Measurements from ENCODE around the gene ELF1. TPM values are rescaled to one million over a fixed set of nuclear protein-coding genes. Genes with fewer than 3 reads are reported as not detected.
A peak's percentile ranks its signal among the peaks of the same experiment; 100 is the strongest.

The ELF1 gene
- total RNA-seq, 4 donors from 2014 or later: 54.6 to 118 (median 98.6) TPM

DNA sequence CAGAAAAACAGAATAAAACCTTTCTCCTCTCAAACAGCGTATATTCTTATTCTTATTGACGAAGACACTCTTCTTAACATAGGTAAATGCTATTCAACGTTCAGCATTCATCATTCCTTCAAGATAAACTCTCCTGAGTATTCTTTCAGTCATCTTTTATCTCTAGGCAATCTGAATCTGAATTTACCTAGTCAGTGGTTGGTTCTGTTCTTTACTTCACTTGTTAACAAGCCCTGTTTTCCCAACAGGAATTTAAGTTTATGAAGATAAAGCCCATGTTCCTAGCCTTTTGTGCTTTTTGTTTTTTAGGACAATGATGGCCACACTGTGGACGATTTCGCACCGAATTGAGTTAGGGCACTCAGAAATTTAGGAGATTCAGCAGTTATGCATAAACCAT is 3.2 kb downstream of the ELF1 start:
- 83 to 84% methylated on average over 6 of the region's 6 CpGs for WGBS, 2 donors
- Histone ChIP-seq H3K9me3 (no peaks in the 10 kb centered on the region), H3K4me3 (no peak overlapping the region), H3K36me3 (no peaks in the 10 kb centered on the region), H3K4me1 (peaks cover 0 to 71% (median 11%) of the 10 kb centered on the region in 4 donors), H3K27ac (peak overlapping the region in 2 of 4 donors; percentile 11 to 21), H3K27me3 (peaks cover 0 to 2% of the 10 kb centered on the region in 2 donors)
- no peak for TF ChIP-seq POLR2A (IDR thresholded peaks at IDR 0.05)
- TF ChIP-seq CTCF (IDR thresholded peaks at IDR 0.05): no peak
- no peak for TF ChIP-seq EP300 (IDR thresholded peaks at IDR 0.05)
- no peak for DNase-seq (ENCODE audit: low spot score in 2 of 2)

- 86 to 88% methylated on average over 2 of the region's 2 CpGs for WGBS, 2 donors
- H3K9me3 ChIP-seq: no peaks in the 10 kb centered on the region
- DNase-seq (ENCODE audit: low spot score in 2 of 2): no peak
- no peak for TF ChIP-seq POLR2A (IDR thresholded peaks at IDR 0.05)
- no peaks in the 10 kb centered on the region for H3K36me3 ChIP-seq
- no peak overlapping the region for H3K4me3 ChIP-seq
- no peak overlapping the region for H3K27ac ChIP-seq
- H3K27me3 ChIP-seq: no peaks in the 10 kb centered on the region
- peaks cover 0 to 57% (median 2%) of the 10 kb centered on the region in 4 donors for H3K4me1 ChIP-seq
These were observed 5.3 kb downstream of the ELF1 start for GRCh38 chr13:41013835-41014234.

DNA sequence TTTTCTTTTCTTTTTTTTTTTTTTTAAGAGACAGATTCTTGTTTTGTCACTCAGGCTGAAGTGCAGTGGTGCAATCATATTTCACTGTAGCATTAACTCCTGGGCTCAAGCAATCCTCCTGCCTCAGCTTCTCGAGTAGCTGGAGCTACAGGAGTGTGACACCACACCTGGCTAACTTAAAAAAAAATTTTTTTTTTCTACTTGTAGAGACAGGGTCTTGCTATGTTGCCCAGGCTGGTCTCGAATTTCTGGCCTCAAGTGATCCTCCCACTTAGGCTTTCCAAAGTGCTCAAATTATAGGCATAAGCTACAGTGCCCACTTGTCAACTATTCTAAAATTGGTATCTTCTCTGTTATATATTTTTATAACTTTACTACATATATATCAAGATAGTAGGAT is 6.6 kb downstream of the ELF1 start:
- Histone ChIP-seq H3K27ac (no peak overlapping the region), H3K9me3 (no peaks in the 10 kb centered on the region), H3K36me3 (no peaks in the 10 kb centered on the region), H3K27me3 (no peaks in the 10 kb centered on the region), H3K4me3 (no peak overlapping the region), H3K4me1 (peaks cover 0 to 53% (median 6%) of the 10 kb centered on the region in 4 donors)
- 93 to 94% methylated on average over 2 of the region's 2 CpGs for WGBS, 2 donors
- no peak for DNase-seq (ENCODE audit: low spot score in 2 of 2)
- TF ChIP-seq EP300 (IDR thresholded peaks at IDR 0.05) (no peak), CTCF (IDR thresholded peaks at IDR 0.05) (no peak), POLR2A (IDR thresholded peaks at IDR 0.05) (no peak)

- Histone ChIP-seq H3K27me3 (no peaks in the 10 kb centered on the region), H3K4me3 (no peak overlapping the region), H3K36me3 (no peaks in the 10 kb centered on the region), H3K9me3 (no peaks in the 10 kb centered on the region), H3K27ac (no peak overlapping the region), H3K4me1 (peaks cover 0 to 48% (median 9%) of the 10 kb centered on the region in 4 donors)
- WGBS, 2 donors: 74 to 90% methylated on average over 4 of the region's 4 CpGs
- DNase-seq (ENCODE audit: low spot score in 2 of 2): no peak
- TF ChIP-seq POLR2A (IDR thresholded peaks at IDR 0.05) (no peak), CTCF (IDR thresholded peaks at IDR 0.05) (no peak), EP300 (IDR thresholded peaks at IDR 0.05) (no peak)
These were observed 7.6 kb downstream of the ELF1 start for GRCh38 chr13:41011382-41011956.

- WGBS, 2 donors: 84 to 90% methylated on average over 2 of the region's 2 CpGs
- DNase-seq (ENCODE audit: low spot score in 2 of 2): no peak
- no peak overlapping the region for H3K4me3 ChIP-seq
- peaks cover 0 to 43% (median 20%) of the 10 kb centered on the region in 4 donors for H3K4me1 ChIP-seq
- no peaks in the 10 kb centered on the region for H3K27me3 ChIP-seq
- no peaks in the 10 kb centered on the region for H3K36me3 ChIP-seq
- TF ChIP-seq CTCF (IDR thresholded peaks at IDR 0.05): no peak
- TF ChIP-seq EP300 (IDR thresholded peaks at IDR 0.05): no peak
- no peak for TF ChIP-seq POLR2A (IDR thresholded peaks at IDR 0.05)
- H3K9me3 ChIP-seq: no peaks in the 10 kb centered on the region
- no peak overlapping the region for H3K27ac ChIP-seq
These were observed 10.7 kb downstream of the ELF1 start for GRCh38 chr13:41008349-41008980.

All from tibial nerve (tissue), 4 donors.